A549 (cell line): ENCODE data around the gene SPDYE6. TPM values are rescaled to one million over a fixed set of nuclear protein-coding genes. Genes with fewer than 3 reads are reported as not detected.

Source experiments
- polyA plus RNA-seq, 4 experiments: library from polyadenylated mRNA; depleted of rRNA in 3 of 4; stranded (reverse); fragments of >200 nt; fragmentation: RNase III in 1 of 4; extraction: RNeasy Plus Mini Kit Qiagen cat#74134 plus additional on column Dnase treatment in 1 of 4; gene quantifications; 2 replicates in 3 of 4; 3 replicates in 1 of 4; pipeline ENCODE4 v1.2.3, GENCODE V29; 2011 to 2017
- small RNA-seq, 6 experiments: library from RNA; depleted of rRNA; stranded (forward); fragments of <200 nt; gene quantifications; one replicate each; pipeline ENCODE3, GENCODE V24; 2012

Gene SPDYE6
- polyA plus RNA-seq, 2 of the 4 experiments (the other 2 are of a cell fraction): not detected

Small RNAs within 50 kb of the gene (small RNA-seq; reads per million reads assigned to genes)
- gene AC091390.4: 0 reads per million in 6 experiments
- gene MIR548O: 0 reads per million in 6 experiments
- gene RF00019: 0 reads per million in 6 experiments

Other genes with a start within 250 kb of the SPDYE6 start
- 1.1 and 1.6 TPM in 2 replicates for gene SH2B2, start 69.6 kb downstream of the SPDYE6 start, polyA plus RNA-seq (2011; rRNA removed)
- 1.8 to 2.3 TPM (median 2.2 TPM) in 3 replicates for gene SH2B2, start 69.6 kb downstream of the SPDYE6 start, polyA plus RNA-seq (2017; fragmentation: RNase III; extraction: RNeasy Plus Mini Kit Qiagen cat#74134 plus additional on column Dnase treatment)
- 11.5 and 15.4 TPM in 2 replicates for gene PRKRIP1, start 39.9 kb upstream of the SPDYE6 start, polyA plus RNA-seq (2011; rRNA removed)
- gene PRKRIP1, start 39.9 kb upstream of the SPDYE6 start, polyA plus RNA-seq (2017; fragmentation: RNase III; extraction: RNeasy Plus Mini Kit Qiagen cat#74134 plus additional on column Dnase treatment): 21.3 to 25.6 TPM (median 24.1 TPM) in 3 replicates
- gene ORAI2, start 77.1 kb upstream of the SPDYE6 start, polyA plus RNA-seq (2011; rRNA removed): 12.8 and 14.6 TPM in 2 replicates
- 17.3 to 22.1 TPM (median 21.8 TPM) in 3 replicates for gene ORAI2, start 77.1 kb upstream of the SPDYE6 start, polyA plus RNA-seq (2017; fragmentation: RNase III; extraction: RNeasy Plus Mini Kit Qiagen cat#74134 plus additional on column Dnase treatment)
- 3.1 and 4.0 TPM in 2 replicates for gene ALKBH4, start 108.4 kb upstream of the SPDYE6 start, polyA plus RNA-seq (2011; rRNA removed)
- gene ALKBH4, start 108.4 kb upstream of the SPDYE6 start, polyA plus RNA-seq (2017; fragmentation: RNase III; extraction: RNeasy Plus Mini Kit Qiagen cat#74134 plus additional on column Dnase treatment): 7.9 to 8.8 TPM (median 8.2 TPM) in 3 replicates
- 10.7 and 14.9 TPM in 2 replicates for gene LRWD1, start 108.5 kb upstream of the SPDYE6 start, polyA plus RNA-seq (2011; rRNA removed)
- gene LRWD1, start 108.5 kb upstream of the SPDYE6 start, polyA plus RNA-seq (2017; fragmentation: RNase III; extraction: RNeasy Plus Mini Kit Qiagen cat#74134 plus additional on column Dnase treatment): 26.3 to 28.7 TPM (median 28.1 TPM) in 3 replicates
- gene POLR2J, start 122.5 kb upstream of the SPDYE6 start, polyA plus RNA-seq (2011; rRNA removed): 70.5 and 99.0 TPM in 2 replicates
- 101 to 107 TPM (median 104 TPM) in 3 replicates for gene POLR2J, start 122.5 kb upstream of the SPDYE6 start, polyA plus RNA-seq (2017; fragmentation: RNase III; extraction: RNeasy Plus Mini Kit Qiagen cat#74134 plus additional on column Dnase treatment)
- 0.83 and 0.93 TPM in 2 replicates for gene RASA4B, start 161.3 kb upstream of the SPDYE6 start, polyA plus RNA-seq (2011; rRNA removed)
- gene RASA4B, start 161.3 kb upstream of the SPDYE6 start, polyA plus RNA-seq (2017; fragmentation: RNase III; extraction: RNeasy Plus Mini Kit Qiagen cat#74134 plus additional on column Dnase treatment): 1.4 to 1.5 TPM (median 1.4 TPM) in 3 replicates
- gene UPK3BL2, start 187.3 kb upstream of the SPDYE6 start, polyA plus RNA-seq (2011; rRNA removed): 1.4 and 1.7 TPM in 2 replicates
- 3.3 to 3.9 TPM (median 3.7 TPM) in 3 replicates for gene UPK3BL2, start 187.3 kb upstream of the SPDYE6 start, polyA plus RNA-seq (2017; fragmentation: RNase III; extraction: RNeasy Plus Mini Kit Qiagen cat#74134 plus additional on column Dnase treatment)
- gene SPDYE2, start 194.8 kb upstream of the SPDYE6 start, polyA plus RNA-seq (2011; rRNA removed): 0.11 TPM in 1 of 2 replicates, not detected in the other
- not detected in 3 replicates for gene SPDYE2, start 194.8 kb upstream of the SPDYE6 start, polyA plus RNA-seq (2017; fragmentation: RNase III; extraction: RNeasy Plus Mini Kit Qiagen cat#74134 plus additional on column Dnase treatment)
- gene POLR2J3, start 216.1 kb upstream of the SPDYE6 start, polyA plus RNA-seq (2011; rRNA removed): 29.5 and 52.4 TPM in 2 replicates
- gene POLR2J3, start 216.1 kb upstream of the SPDYE6 start, polyA plus RNA-seq (2017; fragmentation: RNase III; extraction: RNeasy Plus Mini Kit Qiagen cat#74134 plus additional on column Dnase treatment): 22.2 to 33.4 TPM (median 25.5 TPM) in 3 replicates